Nephron progenitor cell (in vitro differentiated cells): ENCODE results near the gene RUNX3.

Experiments used
- DNase-seq: peaks from one replicate; pipeline ENCODE4 v3.0.0; 2021
- H3K27ac Mint-ChIP-seq: 2 replicates; pipeline ENCODE4 v1.8.0; 2021; ENCODE audit warnings: mild to moderate bottlenecking, moderate library complexity, mixed read lengths
- H3K27me3 Mint-ChIP-seq: 2 replicates; pipeline ENCODE4 v1.8.0; 2021; ENCODE audit warnings: mild to moderate bottlenecking, low read depth, mixed read lengths; ENCODE audit not compliant: poor library complexity
- H3K36me3 Mint-ChIP-seq: 2 replicates; pipeline ENCODE4 v1.8.0; 2021; ENCODE audit warnings: low read depth, mixed read lengths
- H3K4me1 Mint-ChIP-seq: 2 replicates; pipeline ENCODE4 v1.8.0; 2021; ENCODE audit warnings: mixed read lengths
- H3K4me3 Mint-ChIP-seq: 2 replicates; pipeline ENCODE4 v1.8.0; 2021; ENCODE audit warnings: mild to moderate bottlenecking, moderate library complexity, mixed read lengths
- H3K9me3 Mint-ChIP-seq: 2 replicates; pipeline ENCODE4 v1.8.0; 2021; ENCODE audit warnings: mild to moderate bottlenecking, moderate library complexity, mixed read lengths
- TF ChIP-seq, protein P1 (sequence below): fragments of 200-600 bp; sonication (generic); IDR thresholded peaks from 2 replicates; pipeline ENCODE4 v1.5.0; 2021; ENCODE audit warnings: antibody characterized with exemption

The RUNX3 gene

DNA sequence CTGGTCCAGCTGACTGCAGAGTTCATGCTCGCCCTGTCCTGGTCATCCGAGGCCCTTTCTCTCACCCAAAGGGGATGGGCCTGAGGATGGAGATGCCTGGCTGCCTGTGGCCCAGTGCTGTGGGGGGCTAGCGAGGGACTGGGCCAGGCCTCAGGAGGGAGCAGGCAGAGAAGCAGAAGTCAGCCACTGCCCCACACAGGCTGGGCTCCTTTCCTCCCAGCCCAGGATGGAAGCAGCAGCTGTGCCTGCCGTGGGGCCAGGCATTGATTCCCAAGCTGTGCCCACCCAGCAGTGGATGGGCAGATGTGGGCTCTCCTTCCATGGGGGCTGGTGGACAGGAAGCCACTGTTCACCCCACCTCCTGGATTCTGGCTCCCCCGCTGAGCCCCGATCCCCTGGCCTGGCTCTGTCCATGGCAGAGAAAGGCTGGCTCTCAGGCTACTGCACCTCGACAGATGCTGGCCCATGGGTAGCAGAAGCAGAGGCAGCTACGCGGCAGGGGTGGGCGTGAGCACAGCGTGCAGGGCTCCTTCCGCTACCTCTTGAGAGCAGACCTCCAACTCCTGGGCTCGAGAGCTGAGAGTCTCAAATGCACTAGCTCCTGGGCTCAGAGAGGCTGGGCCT, 24.6 kb downstream of the RUNX3 start:
- peaks cover 8% of the 10 kb centered on the region for H3K9me3 Mint-ChIP-seq
- H3K27me3 Mint-ChIP-seq, result peaks cover 11% of the 10 kb centered on the region
- H3K4me1 Mint-ChIP-seq, result peaks cover 14% of the 10 kb centered on the region
- TF ChIP-seq, protein P1, sequence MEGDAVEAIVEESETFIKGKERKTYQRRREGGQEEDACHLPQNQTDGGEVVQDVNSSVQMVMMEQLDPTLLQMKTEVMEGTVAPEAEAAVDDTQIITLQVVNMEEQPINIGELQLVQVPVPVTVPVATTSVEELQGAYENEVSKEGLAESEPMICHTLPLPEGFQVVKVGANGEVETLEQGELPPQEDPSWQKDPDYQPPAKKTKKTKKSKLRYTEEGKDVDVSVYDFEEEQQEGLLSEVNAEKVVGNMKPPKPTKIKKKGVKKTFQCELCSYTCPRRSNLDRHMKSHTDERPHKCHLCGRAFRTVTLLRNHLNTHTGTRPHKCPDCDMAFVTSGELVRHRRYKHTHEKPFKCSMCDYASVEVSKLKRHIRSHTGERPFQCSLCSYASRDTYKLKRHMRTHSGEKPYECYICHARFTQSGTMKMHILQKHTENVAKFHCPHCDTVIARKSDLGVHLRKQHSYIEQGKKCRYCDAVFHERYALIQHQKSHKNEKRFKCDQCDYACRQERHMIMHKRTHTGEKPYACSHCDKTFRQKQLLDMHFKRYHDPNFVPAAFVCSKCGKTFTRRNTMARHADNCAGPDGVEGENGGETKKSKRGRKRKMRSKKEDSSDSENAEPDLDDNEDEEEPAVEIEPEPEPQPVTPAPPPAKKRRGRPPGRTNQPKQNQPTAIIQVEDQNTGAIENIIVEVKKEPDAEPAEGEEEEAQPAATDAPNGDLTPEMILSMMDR, result no peak
- no peak overlapping the region for H3K27ac Mint-ChIP-seq
- no peak overlapping the region for H3K4me3 Mint-ChIP-seq
- H3K36me3 Mint-ChIP-seq, result peaks cover 4% of the 10 kb centered on the region
- no peak for DNase-seq

DNA sequence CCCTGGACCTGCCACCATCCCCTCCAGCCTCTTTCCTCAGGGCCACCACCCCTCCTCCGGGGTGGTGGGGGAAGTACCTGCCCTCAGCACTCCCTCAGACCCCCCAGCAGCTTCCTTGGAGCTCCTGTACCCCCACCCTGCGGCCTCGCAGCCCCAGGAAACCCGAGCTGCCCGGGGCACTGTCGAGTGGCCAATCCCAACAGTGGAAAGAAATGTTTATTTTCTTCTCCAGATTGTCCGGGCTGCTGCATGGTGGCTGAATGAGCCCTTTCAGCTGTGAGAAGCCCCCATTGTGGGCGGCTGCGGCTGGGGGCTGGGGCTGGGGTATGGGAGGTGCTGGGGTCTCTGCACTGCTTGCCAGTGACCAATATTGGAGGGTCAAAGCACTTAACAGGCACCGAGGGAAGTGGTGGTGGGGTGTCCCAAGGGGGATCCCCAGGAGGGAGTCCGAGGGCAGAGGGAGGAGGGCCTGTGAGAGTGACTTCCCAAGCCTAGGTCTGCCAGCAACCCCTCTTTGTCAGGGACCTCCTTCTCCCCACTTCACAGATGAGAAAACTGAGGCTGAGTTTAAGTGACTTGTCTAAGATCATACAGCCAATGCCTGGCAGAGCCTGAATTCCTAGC, 25.2 kb downstream of the RUNX3 start:
- Mint-ChIP-seq H3K4me1 (peaks cover 8% of the 10 kb centered on the region), H3K27me3 (peaks cover 12% of the 10 kb centered on the region), H3K9me3 (peaks cover 8% of the 10 kb centered on the region), H3K36me3 (peaks cover 4% of the 10 kb centered on the region), H3K4me3 (no peak overlapping the region), H3K27ac (no peak overlapping the region)
- DNase-seq, result peak; percentile 6
- TF ChIP-seq, protein P1, result no peak

DNA sequence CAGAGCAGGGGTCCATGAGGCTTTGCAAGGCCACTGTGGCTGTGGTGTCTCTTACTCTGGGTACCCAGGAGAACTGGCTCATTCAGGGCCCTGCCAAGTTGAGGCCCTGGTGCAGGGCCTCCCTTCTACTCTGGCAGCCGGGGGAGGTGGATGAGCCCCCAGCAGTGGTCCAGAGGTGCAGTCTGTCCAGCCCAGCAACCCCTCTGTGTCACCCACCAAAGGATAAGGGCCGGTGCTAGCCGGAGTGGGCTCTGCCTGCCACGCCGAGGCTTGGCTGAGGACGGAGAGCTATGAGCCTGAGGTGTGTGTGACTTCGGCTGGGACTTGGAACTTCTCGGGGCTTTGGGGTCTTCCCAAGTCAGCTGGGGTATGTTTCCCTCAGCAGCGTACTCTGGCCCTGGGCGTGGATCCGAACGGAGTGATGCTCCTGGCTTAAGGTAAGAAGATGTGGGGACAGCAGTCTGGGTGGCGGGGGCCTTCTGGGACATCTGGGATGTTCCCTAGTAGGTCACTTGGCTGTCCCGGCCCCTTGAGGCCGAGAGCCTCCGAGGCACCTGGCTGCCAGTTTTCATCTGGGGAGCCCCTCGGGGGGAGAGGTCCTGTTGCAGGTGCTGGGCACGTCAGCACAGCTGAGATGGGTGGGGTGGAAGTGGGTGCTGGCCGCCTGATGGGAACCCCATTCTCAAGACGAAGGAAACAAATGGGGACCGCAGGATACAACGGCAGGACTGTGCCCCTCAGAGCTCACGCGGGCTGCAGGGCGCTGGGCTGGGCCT, 25.9 kb downstream of the RUNX3 start:
- H3K9me3 Mint-ChIP-seq, result peaks cover 8% of the 10 kb centered on the region
- H3K4me1 Mint-ChIP-seq, result peaks cover 1% of the 10 kb centered on the region
- H3K27ac Mint-ChIP-seq, result no peak overlapping the region
- TF ChIP-seq, protein P1, result no peak
- H3K36me3 Mint-ChIP-seq, result peaks cover 4% of the 10 kb centered on the region
- no peak for DNase-seq
- no peak overlapping the region for H3K4me3 Mint-ChIP-seq
- H3K27me3 Mint-ChIP-seq, result peaks cover 18% of the 10 kb centered on the region

DNA sequence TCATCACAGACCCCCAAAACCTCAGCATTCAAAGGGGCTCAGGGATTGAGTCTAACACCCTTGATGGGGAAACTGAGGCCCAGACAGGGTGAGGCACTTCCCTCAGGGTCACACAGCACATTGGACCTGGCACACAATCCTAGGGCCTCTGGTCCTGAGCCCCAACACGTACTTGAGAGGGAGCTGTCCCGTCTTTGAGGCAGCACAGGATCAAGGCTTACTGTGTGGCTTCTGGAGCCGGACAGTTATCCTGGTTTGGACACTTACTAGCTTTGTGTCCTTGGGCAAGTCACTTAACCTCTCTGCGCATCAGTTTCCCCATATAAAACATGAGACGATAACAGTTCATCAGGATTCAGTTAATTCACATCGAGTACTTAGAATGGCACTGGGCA, 26.5 kb downstream of the RUNX3 start:
- H3K9me3 Mint-ChIP-seq, result peaks cover 8% of the 10 kb centered on the region
- no peak overlapping the region for H3K4me3 Mint-ChIP-seq
- peaks cover 4% of the 10 kb centered on the region for H3K36me3 Mint-ChIP-seq
- H3K27ac Mint-ChIP-seq, result no peak overlapping the region
- H3K27me3 Mint-ChIP-seq, result peaks cover 23% of the 10 kb centered on the region
- no peak for DNase-seq
- TF ChIP-seq, protein P1, result no peak
- H3K4me1 Mint-ChIP-seq, result no peaks in the 10 kb centered on the region

DNA sequence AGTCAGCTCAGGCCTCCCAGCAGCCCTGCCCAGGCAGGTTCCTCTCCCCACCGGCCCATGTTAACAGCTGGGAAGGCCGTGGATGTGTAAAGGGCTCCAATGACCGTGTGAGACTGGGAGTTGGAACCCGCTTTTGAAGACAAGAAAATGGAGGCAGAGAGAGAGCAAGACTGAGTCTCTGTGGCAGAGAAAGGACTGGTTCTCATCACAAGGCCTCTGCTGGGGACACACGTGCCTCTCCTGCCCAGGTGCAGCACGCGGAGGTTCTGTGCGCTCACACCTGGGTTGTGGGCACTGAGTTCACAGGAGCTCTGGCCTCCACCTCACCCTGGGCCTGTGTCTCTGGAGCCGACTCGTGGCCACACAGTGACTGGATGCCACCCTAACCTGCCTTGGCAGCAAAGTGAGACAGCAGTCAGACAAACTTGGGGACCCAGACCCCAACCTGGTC, 27.0 kb downstream of the RUNX3 start:
- no peak overlapping the region for H3K4me3 Mint-ChIP-seq
- no peaks in the 10 kb centered on the region for H3K4me1 Mint-ChIP-seq
- peaks cover 7% of the 10 kb centered on the region for H3K9me3 Mint-ChIP-seq
- TF ChIP-seq, protein P1, result no peak
- H3K36me3 Mint-ChIP-seq, result peaks cover 3% of the 10 kb centered on the region
- DNase-seq, result no peak
- H3K27me3 Mint-ChIP-seq, result peaks cover 22% of the 10 kb centered on the region
- H3K27ac Mint-ChIP-seq, result no peak overlapping the region
